ENCODE measurements around the gene NFRKB.

NFRKB gene

DNA sequence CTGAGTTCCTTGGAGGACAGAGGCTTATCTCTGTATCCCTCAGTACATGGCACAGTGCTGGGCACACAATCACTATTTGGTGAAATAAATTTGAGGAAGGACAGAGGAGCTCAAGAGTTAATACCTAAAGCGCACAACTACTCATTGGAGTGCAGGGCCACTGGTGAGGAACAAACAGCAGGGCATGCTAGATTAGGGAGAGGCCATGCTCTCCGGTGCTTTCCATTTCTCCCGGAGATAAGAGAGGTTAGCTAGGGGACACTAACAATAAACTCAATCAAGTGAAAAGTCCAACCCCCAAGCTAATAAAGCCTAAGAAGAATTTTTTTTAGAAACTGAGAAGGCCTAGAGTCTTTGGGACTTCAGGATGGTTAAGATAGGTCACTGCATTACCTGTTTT, 29.1 kb downstream of the NFRKB start:
- H3K4me3 ChIP-seq (ENCODE audit: low read depth, low read length), result no peak overlapping the region
- TF ChIP-seq, protein P1, sequence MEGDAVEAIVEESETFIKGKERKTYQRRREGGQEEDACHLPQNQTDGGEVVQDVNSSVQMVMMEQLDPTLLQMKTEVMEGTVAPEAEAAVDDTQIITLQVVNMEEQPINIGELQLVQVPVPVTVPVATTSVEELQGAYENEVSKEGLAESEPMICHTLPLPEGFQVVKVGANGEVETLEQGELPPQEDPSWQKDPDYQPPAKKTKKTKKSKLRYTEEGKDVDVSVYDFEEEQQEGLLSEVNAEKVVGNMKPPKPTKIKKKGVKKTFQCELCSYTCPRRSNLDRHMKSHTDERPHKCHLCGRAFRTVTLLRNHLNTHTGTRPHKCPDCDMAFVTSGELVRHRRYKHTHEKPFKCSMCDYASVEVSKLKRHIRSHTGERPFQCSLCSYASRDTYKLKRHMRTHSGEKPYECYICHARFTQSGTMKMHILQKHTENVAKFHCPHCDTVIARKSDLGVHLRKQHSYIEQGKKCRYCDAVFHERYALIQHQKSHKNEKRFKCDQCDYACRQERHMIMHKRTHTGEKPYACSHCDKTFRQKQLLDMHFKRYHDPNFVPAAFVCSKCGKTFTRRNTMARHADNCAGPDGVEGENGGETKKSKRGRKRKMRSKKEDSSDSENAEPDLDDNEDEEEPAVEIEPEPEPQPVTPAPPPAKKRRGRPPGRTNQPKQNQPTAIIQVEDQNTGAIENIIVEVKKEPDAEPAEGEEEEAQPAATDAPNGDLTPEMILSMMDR (IDR thresholded peaks at IDR 0.05; ENCODE audit: low read depth, low read length), result no peak

DNA sequence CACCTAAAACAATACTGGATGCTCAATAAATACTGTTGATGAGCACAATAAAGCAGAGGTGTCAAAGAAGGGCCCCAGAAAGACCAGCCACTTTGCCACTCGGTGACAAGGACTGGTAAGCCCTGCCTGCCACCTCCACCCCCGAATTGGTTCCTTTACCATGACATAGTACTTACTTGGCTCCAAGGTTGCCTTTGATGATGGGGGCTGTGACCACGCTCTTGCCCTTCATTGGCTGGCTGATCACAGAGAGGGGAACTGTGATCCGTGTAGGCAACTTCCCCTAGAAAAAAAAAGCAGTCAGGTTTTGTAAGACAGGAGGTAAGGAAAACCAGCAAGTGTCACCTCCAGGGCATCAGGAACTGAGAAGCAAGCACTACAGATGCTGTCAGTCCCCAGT, 29.7 kb downstream of the NFRKB start:
- no peak overlapping the region for H3K4me3 ChIP-seq (ENCODE audit: low read depth, low read length)
- TF ChIP-seq, protein P1 (IDR thresholded peaks at IDR 0.05; ENCODE audit: low read depth, low read length), result no peak

DNA sequence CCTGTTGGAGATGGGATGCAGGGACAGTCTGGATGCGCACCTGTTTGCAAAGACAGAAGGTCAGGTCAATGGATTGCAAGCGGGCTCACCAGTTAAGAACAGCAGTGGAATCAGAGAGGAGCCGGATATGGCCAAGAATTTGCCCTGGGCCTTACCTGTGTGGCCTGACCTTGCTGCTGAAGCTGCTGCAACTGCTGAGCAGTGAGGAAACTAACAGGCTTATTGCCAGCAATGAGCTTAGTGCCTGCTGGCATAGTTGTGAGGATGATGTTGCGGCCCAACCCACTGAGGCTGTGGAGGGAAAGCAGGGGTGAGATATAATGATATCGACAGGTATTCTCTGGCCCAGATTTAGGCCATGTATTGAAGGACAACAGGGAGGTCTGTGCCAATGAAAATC, 30.6 kb downstream of the NFRKB start:
- TF ChIP-seq, protein P1 (IDR thresholded peaks at IDR 0.05; ENCODE audit: low read depth, low read length), result no peak
- H3K4me3 ChIP-seq (ENCODE audit: low read depth, low read length), result no peak overlapping the region

DNA sequence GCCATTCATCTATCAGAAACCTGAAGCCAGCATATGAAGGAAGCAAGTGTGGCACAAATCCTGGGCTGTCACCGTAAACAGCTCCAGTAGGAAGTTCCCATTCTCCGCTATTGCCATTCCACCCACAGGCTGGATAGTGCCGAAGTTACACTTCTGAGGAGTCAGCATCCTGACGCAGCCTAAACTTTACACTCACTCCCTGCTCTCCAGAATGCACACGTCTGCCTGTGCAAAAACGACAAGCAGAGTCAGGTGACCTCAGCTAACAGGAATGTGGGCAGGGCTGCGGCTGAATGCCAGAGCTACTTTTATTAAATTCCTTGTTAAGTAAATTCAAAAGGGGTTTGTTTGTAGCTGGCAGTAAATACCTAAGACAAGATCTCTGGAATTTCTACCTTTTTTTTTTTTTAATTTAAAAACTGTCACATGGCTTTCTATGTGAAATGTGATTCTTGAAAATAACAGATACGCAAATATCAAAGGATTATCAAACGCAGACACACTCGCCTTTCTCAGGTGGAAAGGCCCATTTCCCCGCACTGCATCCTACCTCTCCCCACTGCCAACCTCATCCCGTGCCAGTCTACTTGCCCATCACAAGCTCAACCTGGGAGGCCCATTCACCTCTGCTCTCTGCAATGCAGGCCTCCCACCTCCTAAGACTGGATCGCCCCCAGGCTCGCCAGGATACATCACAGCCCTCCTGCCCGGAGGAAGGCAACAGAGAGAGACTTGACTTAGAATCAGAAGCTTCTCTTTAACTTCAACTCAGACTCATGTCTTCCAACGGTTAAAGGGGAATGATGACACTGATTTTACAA, 33.5 kb downstream of the NFRKB start:
- no peak overlapping the region for H3K4me3 ChIP-seq (ENCODE audit: low read depth, low read length)
- TF ChIP-seq, protein P1 (IDR thresholded peaks at IDR 0.05; ENCODE audit: low read depth, low read length), result no peak

DNA sequence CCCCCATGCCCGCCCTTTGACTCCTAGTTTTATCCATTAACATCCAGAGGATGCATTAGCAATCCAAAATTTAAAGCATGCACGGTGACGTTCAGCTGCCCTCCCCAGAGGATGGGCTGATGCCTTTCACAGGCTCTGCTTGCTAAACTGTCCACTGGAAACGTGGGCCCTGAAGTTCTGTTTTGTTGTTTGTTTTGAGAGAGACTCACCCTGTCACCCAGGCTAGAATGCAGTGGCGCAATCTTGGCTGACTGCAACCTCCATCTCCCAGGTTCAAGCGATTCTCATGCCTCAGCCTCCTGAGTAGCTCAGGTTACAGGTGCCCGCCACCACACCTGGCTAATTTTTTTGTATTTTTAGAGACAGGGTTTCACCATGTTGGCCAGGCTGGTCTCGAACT, 39.3 kb downstream of the NFRKB start:
- TF ChIP-seq, protein P1 (IDR thresholded peaks at IDR 0.05; ENCODE audit: low read depth, low read length), result no peak
- no peak overlapping the region for H3K4me3 ChIP-seq (ENCODE audit: low read depth, low read length)

DNA sequence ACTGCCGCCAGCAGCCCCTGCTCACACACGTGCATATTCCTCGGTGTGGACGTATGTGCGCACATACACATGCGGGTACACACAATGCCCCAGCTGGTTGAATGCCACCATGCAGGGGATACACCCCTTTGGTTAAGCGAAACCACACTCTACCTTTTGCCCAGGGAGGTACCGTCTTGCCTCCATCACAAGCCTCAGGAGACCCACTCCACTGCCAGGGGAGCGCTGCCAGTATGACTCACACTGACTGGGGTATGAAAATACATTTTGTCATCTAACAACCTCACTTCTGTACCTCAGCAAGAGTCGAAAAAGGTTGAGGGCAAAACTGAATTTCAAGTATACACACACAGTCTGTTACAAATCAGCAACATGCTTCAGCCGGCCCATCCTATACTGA, 40.3 kb downstream of the NFRKB start:
- no peak overlapping the region for H3K4me3 ChIP-seq (ENCODE audit: low read depth, low read length)
- TF ChIP-seq, protein P1 (IDR thresholded peaks at IDR 0.05; ENCODE audit: low read depth, low read length), result no peak

DNA sequence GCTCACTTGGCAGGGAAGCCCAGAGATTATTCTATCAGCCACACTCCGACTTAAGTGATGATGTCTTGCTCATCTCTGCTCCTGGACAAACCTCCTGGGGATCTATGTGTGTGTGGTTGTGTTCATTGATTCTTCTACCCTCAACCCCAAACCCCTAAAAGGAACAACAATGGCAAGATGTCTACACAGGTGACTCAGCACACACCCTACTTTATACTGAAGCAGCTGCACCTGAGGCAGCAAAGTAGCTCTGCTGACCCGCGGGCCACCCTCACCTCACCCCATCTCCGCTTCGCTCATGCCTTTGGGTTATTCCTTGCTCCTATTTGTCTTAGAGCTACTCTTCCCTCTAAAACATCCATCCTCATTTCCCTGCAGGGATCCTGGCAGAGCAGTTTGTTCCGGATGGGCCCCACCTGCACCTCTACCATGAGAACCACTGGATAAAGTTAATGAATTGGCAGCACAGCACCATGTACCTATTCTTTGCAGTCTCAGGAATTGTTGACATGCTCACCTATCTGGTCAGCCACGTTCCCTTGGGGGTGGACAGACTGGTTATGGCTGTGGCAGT, 41.1 kb downstream of the NFRKB start:
- H3K4me3 ChIP-seq (ENCODE audit: low read depth, low read length), result no peak overlapping the region
- TF ChIP-seq, protein P1 (IDR thresholded peaks at IDR 0.05; ENCODE audit: low read depth, low read length), result no peak
